OCI-LY7 (cell line): Measurements from ENCODE around the gene CIT. TPM values are rescaled to one million over a fixed set of nuclear protein-coding genes. Genes with fewer than 3 reads are reported as not detected.

Experiments used
- BruUV-seq: library from RNA; stranded (reverse); fragments of 400-500 nt; replicated peaks from 2 replicates; lab custom pipeline; 2021; lab: Mats Ljungman, UMichigan
- CTCF ChIA-PET: fragments of 300-600 bp; sonication (Branson Sonifier 250); formaldehyde crosslinking; loops from one replicate; lab custom pipeline; 2022; ENCODE audit warnings: antibody characterized with exemption; ENCODE audit not compliant: unreplicated experiment; lab: Charles Lee
- POLR2A ChIA-PET: fragments of 300-600 bp; sonication (Branson Sonifier 250); formaldehyde crosslinking; loops from one replicate; lab custom pipeline; 2022; ENCODE audit warnings: antibody characterized with exemption; lab: Charles Lee
- DNase-seq: peaks from one replicate; pipeline ENCODE4 v3.0.0-alpha.2; 2015; ENCODE audit warnings: low spot score
- H2AFZ ChIP-seq: fragments of 200-600 bp; sonication (generic), shearing (Covaris generic); 2 replicates; pipeline ENCODE4 v1.6.1; 2014; ENCODE audit warnings: mild to moderate bottlenecking, antibody characterized with exemption, low read length, moderate library complexity
- H3K27ac ChIP-seq: fragments of 200-600 bp; sonication (generic); 2 replicates; pipeline ENCODE4 v1.5.1; 2014; ENCODE audit warnings: mixed run types, low read depth, mild to moderate bottlenecking, moderate library complexity, low read length, inconsistent platforms; ENCODE audit not compliant: poor library complexity, severe bottlenecking
- H3K36me3 ChIP-seq: fragments of 200-600 bp; sonication (generic); 2 replicates; pipeline ENCODE4 v1.6.1; 2014; ENCODE audit warnings: mild to moderate bottlenecking, antibody characterized with exemption, low read length, moderate library complexity, mixed read lengths; ENCODE audit not compliant: insufficient read depth
- H3K4me1 ChIP-seq: fragments of 200-600 bp; sonication (generic); 2 replicates; pipeline ENCODE4 v1.5.1; 2014; ENCODE audit warnings: mild to moderate bottlenecking, low read length; ENCODE audit not compliant: insufficient read depth, poor library complexity, severe bottlenecking
- H3K4me2 ChIP-seq: fragments of 200-600 bp; sonication (generic); 2 replicates; pipeline ENCODE4 v1.6.1; 2014; ENCODE audit warnings: mild to moderate bottlenecking, low read length
- H3K4me3 ChIP-seq: fragments of 200-600 bp; sonication (generic); 2 replicates; pipeline ENCODE4 v1.5.1; 2014; ENCODE audit warnings: mild to moderate bottlenecking, low read depth, low read length; ENCODE audit not compliant: poor library complexity, severe bottlenecking
- H3K79me2 ChIP-seq: fragments of 200-600 bp; sonication (generic); 2 replicates; pipeline ENCODE4 v1.6.1; 2016; ENCODE audit warnings: low read depth, mild to moderate bottlenecking, low read length, moderate library complexity, mixed read lengths; ENCODE audit not compliant: insufficient read depth
- H3K9me2 ChIP-seq: fragments of 200-600 bp; sonication (generic); 2 replicates; pipeline ENCODE4 v1.6.1; 2016; ENCODE audit warnings: mild to moderate bottlenecking, low read length, mixed read lengths; ENCODE audit not compliant: insufficient read depth
- H3K9me3 ChIP-seq: fragments of 200-600 bp; sonication (generic); 2 replicates; pipeline ENCODE4 v1.6.1; 2014; ENCODE audit warnings: mild to moderate bottlenecking, mixed run types, low read length, mixed read lengths
- H4K20me1 ChIP-seq: fragments of 200-600 bp; sonication (generic); 2 replicates; pipeline ENCODE4 v1.6.1; 2014; ENCODE audit warnings: mild to moderate bottlenecking, antibody characterized with exemption, low read length, moderate library complexity, mixed read lengths; ENCODE audit not compliant: insufficient read depth
- EZH2phosphoT487 ChIP-seq: fragments of 200-600 bp; sonication (generic); IDR thresholded peaks from 2 replicates; pipeline ENCODE4 v1.6.1; 2018; ENCODE audit warnings: low read depth, borderline replicate concordance, mild to moderate bottlenecking, mixed run types, antibody characterized with exemption, low read length, moderate library complexity, mixed read lengths
- intact Hi-C: fragments of 100-400 bp; cut with micrococcal nuclease; formaldehyde crosslinking; loops from one replicate; pipeline ENCODE4 v1.10.0; 2022; ENCODE audit not compliant: unreplicated experiment
- total RNA-seq, 2 experiments: library from RNA; depleted of rRNA in 1 of 2; stranded (reverse); fragments of >200 nt in 1 of 2; shearing (Covaris generic) in 1 of 2; gene quantifications; 2 replicates each; pipeline ENCODE4 v1.2.3, GENCODE V29; 2014 to 2022
- TF ChIP-seq, protein P1 (sequence below): fragments of 200-600 bp; sonication (generic); conservative IDR thresholded peaks from 2 replicates; pipeline ENCODE4 v1.5.1; 2014; ENCODE audit warnings: mild to moderate bottlenecking, antibody characterized with exemption, low read length, moderate library complexity, mixed read lengths

Gene CIT
- total RNA-seq, 2 experiments from 2014 or later = 33.4 to 90.1 TPM

DNA sequence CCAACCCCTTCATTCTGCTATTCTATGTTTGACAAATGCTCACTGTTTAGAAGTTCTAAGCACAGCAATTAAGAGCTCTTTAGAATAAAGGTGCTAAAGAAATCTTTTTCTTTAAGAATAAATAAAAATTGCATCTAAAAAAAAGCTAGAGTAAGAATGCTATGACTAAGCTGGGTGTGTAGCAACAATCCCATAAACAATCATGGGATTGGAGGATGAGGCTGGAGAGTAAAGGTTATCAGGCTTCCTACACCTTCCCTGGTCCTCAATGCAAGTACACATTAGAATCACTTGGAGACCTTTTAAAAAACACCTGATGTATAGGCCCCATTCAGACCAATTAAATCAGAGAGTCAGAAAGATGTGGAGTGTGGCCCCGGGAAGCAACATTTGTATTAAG lies 88.3 kb downstream of the CIT start:
- DNase-seq = no peak
- CTCF ChIA-PET = no interaction called here
- H3K79me2 ChIP-seq = no peaks in the 10 kb centered on the region
- H3K4me3 ChIP-seq = no peak overlapping the region
- no peaks in the 10 kb centered on the region for H4K20me1 ChIP-seq
- H3K27ac ChIP-seq = no peak overlapping the region
- peaks cover 34% of the 10 kb centered on the region for H3K36me3 ChIP-seq
- H3K9me3 ChIP-seq = no peaks in the 10 kb centered on the region
- no peaks in the 10 kb centered on the region for H3K4me1 ChIP-seq
- intact Hi-C loops = no loop called here
- TF ChIP-seq, protein P1, sequence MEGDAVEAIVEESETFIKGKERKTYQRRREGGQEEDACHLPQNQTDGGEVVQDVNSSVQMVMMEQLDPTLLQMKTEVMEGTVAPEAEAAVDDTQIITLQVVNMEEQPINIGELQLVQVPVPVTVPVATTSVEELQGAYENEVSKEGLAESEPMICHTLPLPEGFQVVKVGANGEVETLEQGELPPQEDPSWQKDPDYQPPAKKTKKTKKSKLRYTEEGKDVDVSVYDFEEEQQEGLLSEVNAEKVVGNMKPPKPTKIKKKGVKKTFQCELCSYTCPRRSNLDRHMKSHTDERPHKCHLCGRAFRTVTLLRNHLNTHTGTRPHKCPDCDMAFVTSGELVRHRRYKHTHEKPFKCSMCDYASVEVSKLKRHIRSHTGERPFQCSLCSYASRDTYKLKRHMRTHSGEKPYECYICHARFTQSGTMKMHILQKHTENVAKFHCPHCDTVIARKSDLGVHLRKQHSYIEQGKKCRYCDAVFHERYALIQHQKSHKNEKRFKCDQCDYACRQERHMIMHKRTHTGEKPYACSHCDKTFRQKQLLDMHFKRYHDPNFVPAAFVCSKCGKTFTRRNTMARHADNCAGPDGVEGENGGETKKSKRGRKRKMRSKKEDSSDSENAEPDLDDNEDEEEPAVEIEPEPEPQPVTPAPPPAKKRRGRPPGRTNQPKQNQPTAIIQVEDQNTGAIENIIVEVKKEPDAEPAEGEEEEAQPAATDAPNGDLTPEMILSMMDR = no peak
- no peak for TF ChIP-seq EZH2phosphoT487
- POLR2A ChIA-PET = interaction anchor here (0.6 kb wide), 1 partner anchor 88 kb away, joined by 3 read pairs; no protein-coding TSS in a partner anchor
- no peaks in the 10 kb centered on the region for H3K9me2 ChIP-seq
- no peak overlapping the region for H3K4me2 ChIP-seq
- BruUV-seq = no TSS peak
- no peak overlapping the region for H2AFZ ChIP-seq

DNA sequence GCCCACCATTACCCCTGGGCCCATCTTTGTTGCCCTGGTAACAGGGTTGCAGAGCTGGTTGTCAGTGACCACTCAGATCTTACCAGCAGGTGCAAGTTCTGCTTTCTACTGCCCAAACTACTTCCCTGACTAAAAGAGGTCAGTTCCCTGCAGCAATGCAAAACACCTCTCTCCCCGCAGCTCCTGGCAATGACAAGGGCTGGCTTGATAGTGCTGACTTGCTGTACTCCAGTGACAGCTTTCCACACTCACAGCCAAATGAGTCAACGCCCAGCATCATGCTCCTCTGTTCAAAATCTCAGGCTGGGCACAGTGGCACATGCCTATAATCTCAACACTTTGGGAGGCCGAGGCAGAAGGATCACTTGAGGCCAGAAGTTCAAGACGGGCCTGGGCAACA lies 90.6 kb downstream of the CIT start:
- Histone ChIP-seq H3K36me3 (peaks cover 48% of the 10 kb centered on the region), H3K9me3 (no peaks in the 10 kb centered on the region), H3K79me2 (no peaks in the 10 kb centered on the region), H2AFZ (no peak overlapping the region), H3K9me2 (no peaks in the 10 kb centered on the region), H3K4me1 (peaks cover 10% of the 10 kb centered on the region), H3K4me2 (no peak overlapping the region), H3K27ac (no peak overlapping the region), H4K20me1 (no peaks in the 10 kb centered on the region), H3K4me3 (no peak overlapping the region)
- TF ChIP-seq EZH2phosphoT487 = no peak
- TF ChIP-seq, protein P1 = no peak
- POLR2A ChIA-PET = no interaction called here
- no TSS peak for BruUV-seq
- DNase-seq = no peak
- CTCF ChIA-PET = no interaction called here
- intact Hi-C loops = no loop called here

DNA sequence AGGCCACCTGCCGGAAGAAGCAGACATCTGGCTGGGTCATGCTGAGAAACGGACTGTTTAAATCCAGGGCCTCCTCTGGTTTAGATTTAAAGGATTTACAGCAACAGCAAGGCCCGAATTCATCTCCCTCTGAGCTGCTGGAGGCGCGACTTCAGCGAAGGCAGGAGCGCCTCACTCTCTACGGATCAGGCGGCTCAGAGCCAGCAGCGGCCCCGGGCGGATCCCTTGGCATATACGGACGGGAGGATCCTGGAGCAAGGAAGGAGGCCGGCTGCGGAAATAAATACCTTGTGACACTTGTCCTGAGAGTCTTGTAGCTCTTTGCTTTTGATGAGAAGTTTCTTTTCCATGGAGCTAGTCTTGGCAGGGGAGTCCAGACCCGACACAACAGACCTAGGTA lies 92.4 kb downstream of the CIT start:
- CTCF ChIA-PET = no interaction called here
- H3K4me1 ChIP-seq = peaks cover 16% of the 10 kb centered on the region
- no peak for TF ChIP-seq EZH2phosphoT487
- TF ChIP-seq, protein P1 = no peak

More for the DNA sequence above, 92.4 kb downstream of the CIT start:
- peaks cover 64% of the 10 kb centered on the region for H3K36me3 ChIP-seq
- no TSS peak for BruUV-seq
- H3K4me2 ChIP-seq = no peak overlapping the region
- H3K79me2 ChIP-seq = no peaks in the 10 kb centered on the region
- H3K27ac ChIP-seq = no peak overlapping the region
- H3K9me2 ChIP-seq = no peaks in the 10 kb centered on the region
- intact Hi-C loops = no loop called here
- H3K9me3 ChIP-seq = no peaks in the 10 kb centered on the region
- POLR2A ChIA-PET = no interaction called here
- H2AFZ ChIP-seq = no peak overlapping the region
- no peak overlapping the region for H3K4me3 ChIP-seq
- no peaks in the 10 kb centered on the region for H4K20me1 ChIP-seq
- no peak for DNase-seq
